Activated B cell treated with CpG ODN at 0.5 μM for 24 hours (primary cell): ENCODE data around the gene SERPINB2. TPM values are rescaled to one million over a fixed set of nuclear protein-coding genes. Genes with fewer than 3 reads are reported as not detected.

Experiments used
- ATAC-seq: fragments of 200-7000 bp; cut with Tn5 transposase; one replicate; pipeline ENCODE4 v1.10.0; 2021; ENCODE audit warnings: low read depth, mild to moderate bottlenecking, moderate library complexity
- CTCF ChIA-PET: fragments of 350-600 bp; sonication (Branson Sonifier 250); formaldehyde crosslinking; loops from one replicate; lab custom pipeline; 2021; ENCODE audit warnings: antibody characterized with exemption; lab: Charles Lee
- POLR2A ChIA-PET: fragments of 350-600 bp; sonication (Branson Sonifier 250); formaldehyde crosslinking; loops from one replicate; lab custom pipeline; 2021; ENCODE audit warnings: antibody characterized with exemption; lab: Charles Lee
- DNase-seq: peaks from one replicate; pipeline ENCODE4 v3.0.0; 2022
- H3K27ac Mint-ChIP-seq: one replicate; pipeline ENCODE4 v1.8.0; 2020; ENCODE audit warnings: mixed read lengths
- H3K27me3 Mint-ChIP-seq: one replicate; pipeline ENCODE4 v1.8.0; 2021; ENCODE audit warnings: mixed read lengths
- H3K36me3 Mint-ChIP-seq: one replicate; pipeline ENCODE4 v1.8.0; 2021; ENCODE audit warnings: low read depth, mixed read lengths
- H3K4me1 Mint-ChIP-seq: one replicate; pipeline ENCODE4 v1.8.0; 2021; ENCODE audit warnings: mixed read lengths
- H3K4me3 Mint-ChIP-seq: one replicate; pipeline ENCODE4 v1.8.0; 2020; ENCODE audit warnings: mild to moderate bottlenecking, mixed read lengths
- H3K9me3 Mint-ChIP-seq: one replicate; pipeline ENCODE4 v1.8.0; 2020; ENCODE audit warnings: mixed read lengths
- intact Hi-C: fragments of 100-400 bp; cut with micrococcal nuclease; formaldehyde crosslinking; loops from one replicate; pipeline ENCODE4 v1.15.1; 2024
- total RNA-seq: library from RNA; stranded (reverse); gene quantifications from 2 replicates; pipeline ENCODE4 v1.2.3, GENCODE V29; 2022
- TF ChIP-seq, protein P1 (sequence below): fragments of 200-600 bp; IDR thresholded peaks from one replicate; pipeline ENCODE4 v1.8.0; 2022; ENCODE audit warnings: antibody characterized with exemption, mild to moderate bottlenecking

SERPINB2 gene
- total RNA-seq, 1 donor from 2014 or later = 0.33 TPM

GRCh38 chr18:63868546-63868945 lies 19.0 kb upstream of the SERPINB2 start:
- Mint-ChIP-seq H3K4me1 (no peaks in the 10 kb centered on the region), H3K9me3 (no peaks in the 10 kb centered on the region), H3K4me3 (no peak overlapping the region), H3K27ac (no peak overlapping the region), H3K36me3 (no peaks in the 10 kb centered on the region), H3K27me3 (peaks cover 3% of the 10 kb centered on the region)
- TF ChIP-seq, protein P1, sequence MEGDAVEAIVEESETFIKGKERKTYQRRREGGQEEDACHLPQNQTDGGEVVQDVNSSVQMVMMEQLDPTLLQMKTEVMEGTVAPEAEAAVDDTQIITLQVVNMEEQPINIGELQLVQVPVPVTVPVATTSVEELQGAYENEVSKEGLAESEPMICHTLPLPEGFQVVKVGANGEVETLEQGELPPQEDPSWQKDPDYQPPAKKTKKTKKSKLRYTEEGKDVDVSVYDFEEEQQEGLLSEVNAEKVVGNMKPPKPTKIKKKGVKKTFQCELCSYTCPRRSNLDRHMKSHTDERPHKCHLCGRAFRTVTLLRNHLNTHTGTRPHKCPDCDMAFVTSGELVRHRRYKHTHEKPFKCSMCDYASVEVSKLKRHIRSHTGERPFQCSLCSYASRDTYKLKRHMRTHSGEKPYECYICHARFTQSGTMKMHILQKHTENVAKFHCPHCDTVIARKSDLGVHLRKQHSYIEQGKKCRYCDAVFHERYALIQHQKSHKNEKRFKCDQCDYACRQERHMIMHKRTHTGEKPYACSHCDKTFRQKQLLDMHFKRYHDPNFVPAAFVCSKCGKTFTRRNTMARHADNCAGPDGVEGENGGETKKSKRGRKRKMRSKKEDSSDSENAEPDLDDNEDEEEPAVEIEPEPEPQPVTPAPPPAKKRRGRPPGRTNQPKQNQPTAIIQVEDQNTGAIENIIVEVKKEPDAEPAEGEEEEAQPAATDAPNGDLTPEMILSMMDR = no peak
- POLR2A ChIA-PET = no interaction called here
- DNase-seq (no peak), ATAC-seq (no peak)
- intact Hi-C loops = no loop called here
- CTCF ChIA-PET = no interaction called here

- H3K27ac Mint-ChIP-seq = no peak overlapping the region
- no peaks in the 10 kb centered on the region for H3K9me3 Mint-ChIP-seq
- H3K27me3 Mint-ChIP-seq = peaks cover 4% of the 10 kb centered on the region
- TF ChIP-seq, protein P1 = no peak
- no peak for ATAC-seq
- no peak overlapping the region for H3K4me3 Mint-ChIP-seq
- intact Hi-C loops = no loop called here
- H3K4me1 Mint-ChIP-seq = no peaks in the 10 kb centered on the region
- no peak for DNase-seq
- CTCF ChIA-PET = no interaction called here
- H3K36me3 Mint-ChIP-seq = no peaks in the 10 kb centered on the region
- POLR2A ChIA-PET = no interaction called here
Observed at GRCh38 chr18:63869374-63869773, 18.1 kb upstream of the SERPINB2 start.

- TF ChIP-seq, protein P1 = no peak
- no peak overlapping the region for H3K4me3 Mint-ChIP-seq
- ChIA-PET POLR2A (no interaction called here), CTCF (no interaction called here)
- no peaks in the 10 kb centered on the region for H3K9me3 Mint-ChIP-seq
- no peak overlapping the region for H3K27ac Mint-ChIP-seq
- H3K27me3 Mint-ChIP-seq = peaks cover 4% of the 10 kb centered on the region
- intact Hi-C loops = no loop called here
- no peaks in the 10 kb centered on the region for H3K36me3 Mint-ChIP-seq
- ATAC-seq (no peak), DNase-seq (no peak)
- H3K4me1 Mint-ChIP-seq = no peaks in the 10 kb centered on the region
Observed at GRCh38 chr18:63869851-63870250, 17.7 kb upstream of the SERPINB2 start.

GRCh38 chr18:63871836-63872235 lies 15.7 kb upstream of the SERPINB2 start:
- ATAC-seq = no peak
- POLR2A ChIA-PET = no interaction called here

GRCh38 chr18:63872586-63872985 lies 14.9 kb upstream of the SERPINB2 start:
- intact Hi-C loops = no loop called here
- no peak for ATAC-seq
- TF ChIP-seq, protein P1 = no peak
- H3K9me3 Mint-ChIP-seq = no peaks in the 10 kb centered on the region
- peaks cover 4% of the 10 kb centered on the region for H3K27me3 Mint-ChIP-seq
- no peak for DNase-seq
- ChIA-PET CTCF (no interaction called here), POLR2A (no interaction called here)
- no peaks in the 10 kb centered on the region for H3K36me3 Mint-ChIP-seq
- no peaks in the 10 kb centered on the region for H3K4me1 Mint-ChIP-seq
- H3K27ac Mint-ChIP-seq = no peak overlapping the region
- H3K4me3 Mint-ChIP-seq = no peak overlapping the region

More at GRCh38 chr18:63871836-63872235, 15.7 kb upstream of the SERPINB2 start:
- no peaks in the 10 kb centered on the region for H3K36me3 Mint-ChIP-seq
- no peak for DNase-seq
- no peak overlapping the region for H3K27ac Mint-ChIP-seq
- TF ChIP-seq, protein P1 = no peak
- intact Hi-C loops = no loop called here
- CTCF ChIA-PET = no interaction called here
- H3K27me3 Mint-ChIP-seq = peaks cover 4% of the 10 kb centered on the region
- no peaks in the 10 kb centered on the region for H3K4me1 Mint-ChIP-seq
- no peak overlapping the region for H3K4me3 Mint-ChIP-seq
- no peaks in the 10 kb centered on the region for H3K9me3 Mint-ChIP-seq
